Skeletal muscle tissue (tissue), 4 donors: ENCODE results near the gene TRAPPC8. TPM values are rescaled to one million over a fixed set of nuclear protein-coding genes. Genes with fewer than 3 reads are reported as not detected.
"Not testable (repeated sequence)": the region's sequence is repeated elsewhere in the genome, so short reads cannot be mapped to it uniquely, and the experiment has no call there.

Source experiments
- H3K27ac ChIP-seq: one replicate; pipeline ENCODE4 v1.7.0; 2013; ENCODE audit warnings: mild to moderate bottlenecking, low read depth, low read length, inconsistent platforms
- H3K27me3 ChIP-seq, 3 donors: one replicate each; pipeline ENCODE4 v1.7.0; 2013; ENCODE audit warnings: low read length in 3 of 3; ENCODE audit not compliant: control insufficient read depth in 3 of 3, insufficient read depth in 3 of 3
- H3K36me3 ChIP-seq, 3 donors: one replicate each; pipeline ENCODE4 v1.7.0; 2013; ENCODE audit warnings: low read length in 3 of 3; ENCODE audit not compliant: control insufficient read depth in 3 of 3, insufficient read depth in 3 of 3
- H3K4me1 ChIP-seq, 3 donors: one replicate each; pipeline ENCODE4 v1.7.0; 2013; ENCODE audit warnings: low read length in 3 of 3, mild to moderate bottlenecking in 3 of 3; ENCODE audit not compliant: control insufficient read depth in 3 of 3, insufficient read depth in 3 of 3
- H3K4me3 ChIP-seq, 3 donors: one replicate each; pipeline ENCODE4 v1.7.0; 2013; ENCODE audit warnings: low read length in 3 of 3
- H3K9ac ChIP-seq, 3 donors: one replicate each; pipeline ENCODE4 v1.7.0; 2013; ENCODE audit warnings: low read length in 3 of 3, mild to moderate bottlenecking in 3 of 3, moderate library complexity in 2 of 3, low read depth in 1 of 3
- H3K9me3 ChIP-seq, 3 donors: one replicate each; pipeline ENCODE4 v1.7.0; 2013; ENCODE audit warnings: low read length in 3 of 3; ENCODE audit not compliant: control insufficient read depth in 3 of 3
- total RNA-seq: library from RNA; depleted of rRNA; stranded (reverse); fragments of >200 nt; gene quantifications from one replicate; pipeline ENCODE4 v1.2.3, GENCODE V29; 2014
- donor health status: Osteomylitis.

Gene TRAPPC8
- total RNA-seq, 1 donor from 2014 or later: 44.9 TPM

DNA sequence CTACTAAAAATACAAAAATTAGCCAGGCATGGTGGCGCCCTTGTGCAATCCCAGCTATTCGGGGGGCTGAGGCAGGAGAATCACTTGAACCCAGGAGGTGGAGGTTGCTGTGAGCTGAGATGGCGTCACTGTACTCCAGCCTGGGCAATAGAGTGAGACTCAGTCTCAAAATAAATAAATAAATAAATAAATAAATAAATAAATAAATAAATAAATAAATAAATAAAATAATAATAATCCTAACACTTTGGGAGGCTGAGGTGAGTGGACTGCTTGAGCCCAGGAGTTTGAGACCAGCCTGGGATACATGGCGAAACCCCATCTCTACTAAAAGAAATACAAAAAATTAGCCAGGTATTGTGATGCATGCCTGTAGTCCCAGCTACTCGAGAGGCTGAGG lies 23.6 kb downstream of the TRAPPC8 start:
- H3K4me1 ChIP-seq, H3K9me3 ChIP-seq, H3K9ac ChIP-seq, H3K4me3 ChIP-seq, H3K27me3 ChIP-seq, H3K27ac ChIP-seq: not testable (repeated sequence)
- peaks cover 2 to 14% (median 7%) of the 10 kb centered on the region in 3 donors for H3K36me3 ChIP-seq

DNA sequence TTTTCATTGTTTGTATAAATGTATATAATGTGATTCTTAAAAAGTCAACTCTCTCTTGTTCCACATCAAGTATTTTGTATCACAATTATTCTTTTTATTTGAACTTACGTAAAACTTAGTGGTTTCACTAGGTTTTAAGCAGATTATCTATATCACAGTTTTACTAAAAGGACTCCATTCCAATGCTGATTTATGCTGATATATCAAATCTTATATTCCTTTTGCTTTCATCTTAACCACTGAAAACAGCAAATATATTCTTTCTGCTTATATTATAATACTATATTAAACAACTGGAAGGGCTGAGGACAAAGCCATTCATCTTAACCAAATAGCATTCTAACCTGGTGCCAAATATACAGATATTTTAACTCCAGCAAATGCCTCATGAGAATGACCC lies 24.2 kb downstream of the TRAPPC8 start:
- peaks cover 2 to 14% (median 7%) of the 10 kb centered on the region in 3 donors for H3K36me3 ChIP-seq
- no peak overlapping the region for H3K4me3 ChIP-seq
- no peak overlapping the region for H3K9ac ChIP-seq
- no peaks in the 10 kb centered on the region for H3K9me3 ChIP-seq
- no peak overlapping the region for H3K27ac ChIP-seq
- no peaks in the 10 kb centered on the region for H3K4me1 ChIP-seq
- no peaks in the 10 kb centered on the region for H3K27me3 ChIP-seq

DNA sequence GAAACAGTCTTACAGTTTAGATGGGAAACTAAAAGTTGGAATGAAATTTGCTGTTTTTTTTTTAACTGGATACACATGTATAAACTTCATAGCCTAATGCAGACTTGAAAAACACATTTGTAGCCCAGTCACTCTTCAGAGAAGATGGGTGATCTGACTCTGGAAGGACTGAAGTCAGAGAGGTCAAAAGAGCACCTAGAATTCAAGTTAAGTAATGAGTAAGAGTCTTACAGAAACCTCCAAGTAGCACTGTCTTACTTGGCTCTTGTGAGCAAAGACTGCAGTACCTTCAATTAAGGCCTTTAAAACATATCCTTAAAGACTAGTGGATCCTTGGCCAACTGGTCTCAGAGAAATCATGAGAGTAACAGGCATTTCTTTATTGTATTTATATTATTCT lies 41.9 kb downstream of the TRAPPC8 start:
- H3K27me3 ChIP-seq: no peaks in the 10 kb centered on the region
- no peak overlapping the region for H3K4me3 ChIP-seq
- no peaks in the 10 kb centered on the region for H3K9me3 ChIP-seq
- peaks cover 8 to 32% (median 24%) of the 10 kb centered on the region in 3 donors for H3K36me3 ChIP-seq
- H3K4me1 ChIP-seq: no peaks in the 10 kb centered on the region
- H3K27ac ChIP-seq: no peak overlapping the region
- no peak overlapping the region for H3K9ac ChIP-seq

DNA sequence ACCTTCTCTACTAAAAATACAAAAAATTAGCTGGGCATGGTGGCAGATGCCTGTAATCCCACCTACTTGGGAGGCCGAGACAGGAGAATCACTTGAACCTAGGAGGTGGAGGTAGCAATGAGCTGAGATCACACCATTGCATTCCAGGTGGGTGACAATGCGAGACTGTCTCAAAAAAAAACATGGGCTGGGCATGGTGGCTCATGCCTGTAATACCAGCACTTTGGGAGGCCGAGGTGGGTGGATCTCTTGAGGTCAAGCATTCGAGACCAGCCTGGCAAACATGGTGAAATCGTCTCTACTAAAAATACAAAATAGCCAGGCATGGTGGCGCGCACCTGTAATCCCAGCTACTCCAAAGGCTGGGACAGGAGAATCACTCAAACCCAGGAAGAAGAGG lies 43.2 kb downstream of the TRAPPC8 start:
- H3K36me3 ChIP-seq: peaks cover 8 to 26% (median 20%) of the 10 kb centered on the region in 3 donors
- H3K9ac ChIP-seq, H3K4me1 ChIP-seq, H3K4me3 ChIP-seq, H3K27ac ChIP-seq, H3K27me3 ChIP-seq, H3K9me3 ChIP-seq: not testable (repeated sequence)

DNA sequence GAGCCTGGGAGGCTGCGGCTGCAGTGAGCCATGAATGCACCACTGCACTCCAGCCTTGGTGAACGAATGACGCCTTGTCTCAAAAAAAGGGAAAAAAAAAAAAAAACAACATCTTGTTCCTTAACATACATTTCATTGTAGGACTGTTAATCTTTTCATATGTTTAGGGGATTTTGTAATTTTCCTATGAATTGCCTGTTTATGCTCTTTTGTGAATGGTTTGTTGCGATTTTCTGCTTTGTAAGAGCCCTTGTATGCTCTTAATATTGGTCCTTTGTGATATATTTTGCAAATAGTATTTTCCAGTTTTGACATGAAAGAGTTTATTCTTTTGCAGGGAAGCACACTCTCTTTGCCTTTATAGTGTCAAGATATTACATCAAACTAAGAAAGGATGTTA lies 50.0 kb downstream of the TRAPPC8 start:
- no peaks in the 10 kb centered on the region for H3K9me3 ChIP-seq
- H3K27ac ChIP-seq: no peak overlapping the region
- H3K27me3 ChIP-seq: no peaks in the 10 kb centered on the region
- peaks cover 5 to 16% (median 10%) of the 10 kb centered on the region in 3 donors for H3K36me3 ChIP-seq
- no peak overlapping the region for H3K4me3 ChIP-seq
- H3K9ac ChIP-seq: no peak overlapping the region
- H3K4me1 ChIP-seq: no peaks in the 10 kb centered on the region

DNA sequence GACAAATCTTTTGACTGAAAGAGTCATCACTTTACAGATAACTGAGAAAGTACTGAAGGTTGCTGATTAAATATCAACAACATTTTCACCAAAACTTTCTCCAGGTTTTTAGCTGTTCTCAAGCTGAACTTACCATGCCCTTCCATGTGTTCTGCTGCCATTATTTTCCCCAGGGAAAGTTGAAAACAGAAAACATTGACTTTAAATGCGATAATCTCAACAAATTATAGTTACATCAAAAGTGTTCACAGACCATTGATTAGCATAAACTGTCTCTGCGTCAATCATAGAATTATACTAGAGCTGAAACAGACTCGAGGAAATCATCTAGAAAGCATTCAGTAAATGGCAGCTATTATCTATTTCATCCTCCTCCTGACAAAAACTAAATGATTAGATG lies 51.4 kb downstream of the TRAPPC8 start:
- Histone ChIP-seq H3K36me3 (peaks cover 5 to 16% (median 10%) of the 10 kb centered on the region in 3 donors), H3K27me3 (no peaks in the 10 kb centered on the region), H3K9ac (no peak overlapping the region), H3K4me3 (no peak overlapping the region), H3K27ac (no peak overlapping the region), H3K4me1 (no peaks in the 10 kb centered on the region), H3K9me3 (no peaks in the 10 kb centered on the region)

DNA sequence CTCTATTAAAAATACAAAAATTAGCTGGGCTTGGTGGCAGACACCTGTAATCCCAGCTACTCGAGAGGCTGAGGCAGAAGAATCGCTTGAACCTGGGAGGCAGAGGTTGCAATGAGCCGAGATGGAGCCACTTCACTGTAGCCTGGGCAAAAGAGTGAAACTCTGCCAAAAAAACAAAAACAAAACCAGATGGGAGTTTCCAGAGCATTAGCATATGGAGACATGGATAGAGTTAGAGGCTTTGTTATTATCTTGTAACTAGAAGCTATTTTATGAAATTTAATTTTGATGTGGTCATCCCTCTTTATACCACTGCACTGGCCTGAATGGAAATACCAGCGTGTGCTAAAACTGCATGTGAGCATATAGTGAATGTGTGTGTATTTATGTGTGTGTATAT lies 58.9 kb downstream of the TRAPPC8 start:
- Histone ChIP-seq H3K27me3 (no peaks in the 10 kb centered on the region), H3K4me1 (no peaks in the 10 kb centered on the region), H3K27ac (no peak overlapping the region), H3K9me3 (peaks cover 0 to 4% (median 0%) of the 10 kb centered on the region in 3 donors), H3K4me3 (no peak overlapping the region), H3K9ac (no peak overlapping the region), H3K36me3 (peaks cover 8 to 31% (median 13%) of the 10 kb centered on the region in 3 donors)

DNA sequence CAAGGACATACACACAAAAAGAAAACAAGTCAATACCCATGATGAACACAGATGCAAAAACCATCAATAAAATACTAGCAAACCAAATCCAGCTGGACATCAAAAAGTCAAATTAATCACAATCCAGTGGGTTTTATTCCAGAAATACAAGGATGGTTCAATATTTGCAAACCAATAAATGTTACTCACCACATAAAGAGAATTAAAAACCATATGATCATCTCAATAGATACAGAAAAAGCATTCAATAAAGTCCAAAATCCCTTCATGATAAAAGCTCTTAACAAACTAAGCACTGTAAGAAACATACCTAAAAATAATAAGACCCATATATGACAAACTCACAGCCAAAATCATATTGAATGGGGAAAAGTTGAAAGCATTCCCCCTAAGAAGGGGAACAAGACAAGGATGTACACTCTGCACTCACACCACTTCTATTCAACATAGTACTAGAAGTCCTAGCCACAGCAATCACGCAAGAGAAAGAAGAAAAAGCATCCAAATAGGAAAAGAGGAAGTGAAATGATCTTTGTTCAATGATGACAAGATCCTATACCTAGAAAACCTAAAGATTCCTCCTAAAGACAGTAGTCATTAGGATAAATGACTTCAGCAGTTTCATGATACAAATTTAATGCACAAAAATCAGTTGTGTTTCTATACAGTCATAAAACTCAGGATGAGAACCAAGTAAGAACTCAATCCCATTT lies 62.6 kb downstream of the TRAPPC8 start:
- Histone ChIP-seq H3K27ac (no peak overlapping the region), H3K4me1 (no peaks in the 10 kb centered on the region), H3K36me3 (peaks cover 17 to 25% (median 17%) of the 10 kb centered on the region in 3 donors), H3K4me3 (no peak overlapping the region), H3K27me3 (no peaks in the 10 kb centered on the region), H3K9ac (no peak overlapping the region), H3K9me3 (peaks cover 0 to 4% (median 0%) of the 10 kb centered on the region in 3 donors)

DNA sequence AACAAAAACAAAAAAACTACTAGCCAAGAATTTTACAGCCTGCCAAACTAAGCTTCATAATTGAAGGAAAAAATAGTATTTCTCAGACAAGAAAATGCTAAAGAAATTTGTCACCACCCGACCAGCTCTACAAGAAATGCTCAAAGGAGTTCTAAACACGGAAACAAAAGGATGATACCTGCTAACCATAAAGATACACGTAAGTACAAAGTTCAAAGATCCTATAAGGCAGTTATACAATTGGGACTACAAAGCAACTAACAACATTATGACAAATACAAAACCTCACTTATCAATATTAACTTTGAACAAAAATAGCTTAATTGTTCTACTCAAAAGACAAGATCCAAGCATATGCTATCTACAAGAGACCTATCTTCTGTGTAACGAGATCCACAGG lies 64.6 kb downstream of the TRAPPC8 start:
- Histone ChIP-seq H3K4me3 (no peak overlapping the region), H3K4me1 (no peaks in the 10 kb centered on the region), H3K9me3 (peaks cover 0 to 4% (median 0%) of the 10 kb centered on the region in 3 donors), H3K9ac (no peak overlapping the region), H3K27me3 (no peaks in the 10 kb centered on the region), H3K27ac (no peak overlapping the region), H3K36me3 (peaks cover 18 to 26% (median 26%) of the 10 kb centered on the region in 3 donors)

DNA sequence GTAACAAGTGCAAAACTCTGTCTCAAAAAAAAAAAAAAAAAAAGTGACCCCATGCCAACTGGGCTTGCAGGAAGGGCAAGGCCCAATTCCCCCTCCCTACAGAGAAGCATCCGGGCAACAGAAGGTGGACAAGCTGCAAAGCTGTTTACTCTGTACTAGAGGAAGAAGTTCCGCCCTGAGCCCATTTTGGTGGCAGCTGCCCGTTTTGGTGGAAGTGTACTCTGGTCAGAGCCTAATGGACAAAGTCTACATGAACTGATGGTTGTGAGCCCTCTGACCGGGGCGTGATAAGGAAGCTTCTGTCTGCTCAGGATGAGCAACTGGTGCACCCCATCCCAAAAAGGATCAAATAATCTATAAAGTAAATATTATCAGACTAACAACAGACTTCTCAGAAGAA lies 65.0 kb downstream of the TRAPPC8 start:
- Histone ChIP-seq H3K27me3 (no peaks in the 10 kb centered on the region), H3K4me3 (no peak overlapping the region), H3K9ac (no peak overlapping the region), H3K36me3 (peaks cover 15 to 27% (median 26%) of the 10 kb centered on the region in 3 donors), H3K27ac (no peak overlapping the region), H3K4me1 (no peaks in the 10 kb centered on the region), H3K9me3 (peaks cover 0 to 4% (median 0%) of the 10 kb centered on the region in 3 donors)
